ENCODE results near the gene SLC29A3. TPM values are rescaled to one million over a fixed set of nuclear protein-coding genes. Genes with fewer than 3 reads are reported as not detected.
A peak's percentile ranks its signal among the peaks of the same experiment; 100 is the strongest.
"Not testable (repeated sequence)": the region's sequence is repeated elsewhere in the genome, so short reads cannot be mapped to it uniquely, and the experiment has no call there.

SLC29A3 gene
- total RNA-seq (2.5 TPM), polyA plus RNA-seq (5.6 TPM)
- long read RNA-seq, donor 1, partial matches to known transcripts, result 0 of 1 reads
- long read RNA-seq, donor 1, other reads (novel, unspliced or antisense), result 0 of 1 reads
- long read RNA-seq, donor 2, result 0 reads
- long read RNA-seq, donor 3, partial matches to known transcripts, result 0 of 2 reads
- long read RNA-seq, donor 3, other reads (novel, unspliced or antisense), result 0 of 2 reads
- long read RNA-seq, donor 4, partial matches to known transcripts, result 0 of 2 reads
- long read RNA-seq, donor 4, other reads (novel, unspliced or antisense), result 0 of 2 reads
- long read RNA-seq, donor 5, partial matches to known transcripts, result 0 of 5 reads
- long read RNA-seq, donor 5, other reads (novel, unspliced or antisense), result 0 of 5 reads
- long read RNA-seq, donor 6, partial matches to known transcripts, result 0 of 1 reads
- long read RNA-seq, donor 6, other reads (novel, unspliced or antisense), result 0 of 1 reads
- long read RNA-seq, donor 7, partial matches to known transcripts, result 0 of 2 reads
- long read RNA-seq, donor 7, other reads (novel, unspliced or antisense), result 0 of 2 reads
- long read RNA-seq, donor 8, partial matches to known transcripts, result 0 of 1 reads
- long read RNA-seq, donor 8, other reads (novel, unspliced or antisense), result 0 of 1 reads
- long read RNA-seq, donor 9, partial matches to known transcripts, result 0 of 3 reads
- long read RNA-seq, donor 9, other reads (novel, unspliced or antisense), result 0 of 3 reads
- long read RNA-seq, donor 10, result 0 reads

- WGBS, result 1% methylated on average over 62 of the region's 62 CpGs
- no peaks in the 10 kb centered on the region for H3K9me3 ChIP-seq (ENCODE audit: control insufficient read depth in 2 of 2, insufficient read depth in 1 of 2, low read length in 1 of 2)
- peak within 1 kb of the TSS; percentile 60 to 81 for H3K4me3 ChIP-seq (ENCODE audit: low read length in 2 of 2)
- peak; percentile 29 to 90 (median 72) for DNase-seq (ENCODE audit: low read depth in 6 of 9, low spot score in 9 of 9)
- H3K27me3 ChIP-seq (ENCODE audit: control insufficient read depth in 2 of 2, insufficient read depth in 1 of 2, low read length in 1 of 2), result no peaks in the 10 kb centered on the region
- H3K27ac ChIP-seq (ENCODE audit: low read depth in 1 of 2, low read length in 1 of 2), result peak within 1 kb of the TSS in 1 of 2 donors; percentile 62
- H3K4me1 ChIP-seq (ENCODE audit: control insufficient read depth in 2 of 2, insufficient read depth in 2 of 2, low read length in 2 of 2), result peaks cover 3 to 41% of the 10 kb centered on the region in 2 donors
- H3K36me3 ChIP-seq (ENCODE audit: control insufficient read depth in 2 of 2, insufficient read depth in 2 of 2, low read length in 1 of 2), result peaks cover 0 to 3% of the 10 kb centered on the region in 2 donors
Observed at GRCh38 chr10:71319042-71319799, at the start of gene SLC29A3. SLC29A3 (plus strand) TSS chr10:71319259; CDS start chr10:71319310, 51 bp downstream.

- H3K4me1 ChIP-seq (ENCODE audit: control insufficient read depth in 2 of 2, insufficient read depth in 2 of 2, low read length in 2 of 2), result peaks cover 0 to 12% of the 10 kb centered on the region in 2 donors
- H3K27me3 ChIP-seq (ENCODE audit: control insufficient read depth in 2 of 2, insufficient read depth in 1 of 2, low read length in 1 of 2), result no peaks in the 10 kb centered on the region
- H3K36me3 ChIP-seq (ENCODE audit: control insufficient read depth in 2 of 2, insufficient read depth in 2 of 2, low read length in 1 of 2), result no peaks in the 10 kb centered on the region
- H3K27ac ChIP-seq (ENCODE audit: low read depth in 1 of 2, low read length in 1 of 2), result no peak overlapping the region
- no peak overlapping the region for H3K4me3 ChIP-seq (ENCODE audit: low read length in 2 of 2)
- DNase-seq (ENCODE audit: low read depth in 6 of 9, low spot score in 9 of 9), result no peak
- WGBS, result 87% methylated on average over 11 of the region's 11 CpGs
- peaks cover 0 to 2% of the 10 kb centered on the region in 2 donors for H3K9me3 ChIP-seq (ENCODE audit: control insufficient read depth in 2 of 2, insufficient read depth in 1 of 2, low read length in 1 of 2)
Observed at GRCh38 chr10:71269301-71270288, 49.5 kb upstream of the SLC29A3 start.

GRCh38 chr10:71270301-71271220, 48.5 kb upstream of the SLC29A3 start:
- DNase-seq (ENCODE audit: low read depth in 6 of 9, low spot score in 9 of 9), result peak in 8 of 9 donors; percentile 19 to 77 (median 41)
- Histone ChIP-seq H3K27me3 (ENCODE audit: control insufficient read depth in 2 of 2, insufficient read depth in 1 of 2, low read length in 1 of 2) (no peaks in the 10 kb centered on the region), H3K9me3 (ENCODE audit: control insufficient read depth in 2 of 2, insufficient read depth in 1 of 2, low read length in 1 of 2) (peaks cover 0 to 2% of the 10 kb centered on the region in 2 donors), H3K27ac (ENCODE audit: low read depth in 1 of 2, low read length in 1 of 2) (no peak overlapping the region), H3K4me1 (ENCODE audit: control insufficient read depth in 2 of 2, insufficient read depth in 2 of 2, low read length in 2 of 2) (peaks cover 0 to 12% of the 10 kb centered on the region in 2 donors), H3K36me3 (ENCODE audit: control insufficient read depth in 2 of 2, insufficient read depth in 2 of 2, low read length in 1 of 2) (no peaks in the 10 kb centered on the region), H3K4me3 (ENCODE audit: low read length in 2 of 2) (no peak overlapping the region)
- 65% methylated on average over 10 of the region's 10 CpGs for WGBS

GRCh38 chr10:71271662-71272055, 47.4 kb upstream of the SLC29A3 start:
- DNase-seq (ENCODE audit: low read depth in 6 of 9, low spot score in 9 of 9), result peak in 2 of 9 donors; percentile 15 to 35
- no peak overlapping the region for H3K4me3 ChIP-seq (ENCODE audit: low read length in 2 of 2)
- WGBS, result 52% methylated on average over 14 of the region's 14 CpGs
- H3K4me1 ChIP-seq (ENCODE audit: control insufficient read depth in 2 of 2, insufficient read depth in 2 of 2, low read length in 2 of 2), result peaks cover 0 to 12% of the 10 kb centered on the region in 2 donors
- H3K36me3 ChIP-seq (ENCODE audit: control insufficient read depth in 2 of 2, insufficient read depth in 2 of 2, low read length in 1 of 2), result no peaks in the 10 kb centered on the region
- H3K9me3 ChIP-seq (ENCODE audit: control insufficient read depth in 2 of 2, insufficient read depth in 1 of 2, low read length in 1 of 2), result peaks cover 0 to 2% of the 10 kb centered on the region in 2 donors
- no peak overlapping the region for H3K27ac ChIP-seq (ENCODE audit: low read depth in 1 of 2, low read length in 1 of 2)
- H3K27me3 ChIP-seq (ENCODE audit: control insufficient read depth in 2 of 2, insufficient read depth in 1 of 2, low read length in 1 of 2), result no peaks in the 10 kb centered on the region

- no peak for DNase-seq (ENCODE audit: low read depth in 6 of 9, low spot score in 9 of 9)
- 91% methylated on average over 15 of the region's 15 CpGs for WGBS
- Histone ChIP-seq H3K4me3 (ENCODE audit: low read length in 2 of 2) (no peak overlapping the region), H3K36me3 (ENCODE audit: control insufficient read depth in 2 of 2, insufficient read depth in 2 of 2, low read length in 1 of 2) (no peaks in the 10 kb centered on the region), H3K4me1 (ENCODE audit: control insufficient read depth in 2 of 2, insufficient read depth in 2 of 2, low read length in 2 of 2) (peaks cover 0 to 12% of the 10 kb centered on the region in 2 donors), H3K27ac (ENCODE audit: low read depth in 1 of 2, low read length in 1 of 2) (no peak overlapping the region), H3K9me3 (ENCODE audit: control insufficient read depth in 2 of 2, insufficient read depth in 1 of 2, low read length in 1 of 2) (peaks cover 0 to 2% of the 10 kb centered on the region in 2 donors), H3K27me3 (ENCODE audit: control insufficient read depth in 2 of 2, insufficient read depth in 1 of 2, low read length in 1 of 2) (no peaks in the 10 kb centered on the region)
Observed at GRCh38 chr10:71272056-71272771, 46.8 kb upstream of the SLC29A3 start.

- DNase-seq (ENCODE audit: low read depth in 6 of 9, low spot score in 9 of 9); H3K27me3 ChIP-seq (ENCODE audit: control insufficient read depth in 2 of 2, insufficient read depth in 1 of 2, low read length in 1 of 2); H3K36me3 ChIP-seq (ENCODE audit: control insufficient read depth in 2 of 2, insufficient read depth in 2 of 2, low read length in 1 of 2); H3K4me3 ChIP-seq (ENCODE audit: low read length in 2 of 2); H3K27ac ChIP-seq (ENCODE audit: low read depth in 1 of 2, low read length in 1 of 2); H3K9me3 ChIP-seq (ENCODE audit: control insufficient read depth in 2 of 2, insufficient read depth in 1 of 2, low read length in 1 of 2): not testable (repeated sequence)
- H3K4me1 ChIP-seq (ENCODE audit: control insufficient read depth in 2 of 2, insufficient read depth in 2 of 2, low read length in 2 of 2), result peaks cover 0 to 12% of the 10 kb centered on the region in 2 donors
- WGBS, result 94% methylated on average over 11 of the region's 11 CpGs
Observed at GRCh38 chr10:71272974-71273373, 46.1 kb upstream of the SLC29A3 start.

- Histone ChIP-seq H3K9me3 (ENCODE audit: control insufficient read depth in 2 of 2, insufficient read depth in 1 of 2, low read length in 1 of 2) (peaks cover 0 to 2% of the 10 kb centered on the region in 2 donors), H3K27me3 (ENCODE audit: control insufficient read depth in 2 of 2, insufficient read depth in 1 of 2, low read length in 1 of 2) (no peaks in the 10 kb centered on the region), H3K4me1 (ENCODE audit: control insufficient read depth in 2 of 2, insufficient read depth in 2 of 2, low read length in 2 of 2) (peaks cover 0 to 14% of the 10 kb centered on the region in 2 donors), H3K36me3 (ENCODE audit: control insufficient read depth in 2 of 2, insufficient read depth in 2 of 2, low read length in 1 of 2) (no peaks in the 10 kb centered on the region), H3K4me3 (ENCODE audit: low read length in 2 of 2) (no peak overlapping the region), H3K27ac (ENCODE audit: low read depth in 1 of 2, low read length in 1 of 2) (no peak overlapping the region)
- whole genome bisulfite sequencing, result 97% methylated on average over 5 of the region's 5 CpGs
- DNase-seq (ENCODE audit: low read depth in 6 of 9, low spot score in 9 of 9), result no peak
Observed at GRCh38 chr10:71273506-71273905, 45.6 kb upstream of the SLC29A3 start.
